Retinal pigment epithelial cell (primary cell): ENCODE results near the gene CDHR1.

Experiments used
- DNase-seq: peaks from one replicate; pipeline ENCODE4 v3.0.0-alpha.2; 2010; ENCODE audit warnings: low read depth
- H3K4me3 ChIP-seq: 2 replicates; pipeline ENCODE4 v1.5.1; 2011; ENCODE audit warnings: mild to moderate bottlenecking, low read length, control low read depth, moderate library complexity
- TF ChIP-seq, protein P1 (sequence below): conservative IDR thresholded peaks from 2 replicates; pipeline ENCODE4 v1.5.1; 2011; ENCODE audit warnings: low read depth, low read length, control low read depth, inconsistent platforms

Gene CDHR1

DNA sequence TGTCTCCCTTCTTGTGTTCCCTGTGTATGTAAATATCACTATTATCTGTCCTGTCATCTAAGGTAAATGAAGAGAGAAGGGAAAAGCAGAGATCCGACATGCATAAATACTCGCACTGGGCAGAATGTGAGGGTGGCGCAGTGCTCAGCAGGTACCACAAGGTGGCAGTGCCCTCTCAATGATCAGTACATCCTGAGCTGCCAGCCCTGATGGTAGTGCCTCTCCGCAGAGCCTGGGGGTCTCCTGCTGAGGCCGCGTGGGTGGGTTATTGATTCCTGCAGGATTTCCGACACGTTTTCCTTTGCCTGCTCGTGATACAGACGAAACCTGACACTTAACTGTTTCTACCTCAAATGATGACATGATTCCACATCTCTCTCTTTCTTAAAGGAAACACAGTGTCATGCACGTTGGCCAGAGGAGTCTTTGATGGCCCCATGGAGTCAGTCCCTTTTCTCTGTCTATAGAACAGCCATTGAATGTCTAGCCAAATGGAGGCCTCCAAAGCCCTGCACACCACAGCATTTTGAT lies 70.3 kb downstream of the CDHR1 start:
- TF ChIP-seq, protein P1, sequence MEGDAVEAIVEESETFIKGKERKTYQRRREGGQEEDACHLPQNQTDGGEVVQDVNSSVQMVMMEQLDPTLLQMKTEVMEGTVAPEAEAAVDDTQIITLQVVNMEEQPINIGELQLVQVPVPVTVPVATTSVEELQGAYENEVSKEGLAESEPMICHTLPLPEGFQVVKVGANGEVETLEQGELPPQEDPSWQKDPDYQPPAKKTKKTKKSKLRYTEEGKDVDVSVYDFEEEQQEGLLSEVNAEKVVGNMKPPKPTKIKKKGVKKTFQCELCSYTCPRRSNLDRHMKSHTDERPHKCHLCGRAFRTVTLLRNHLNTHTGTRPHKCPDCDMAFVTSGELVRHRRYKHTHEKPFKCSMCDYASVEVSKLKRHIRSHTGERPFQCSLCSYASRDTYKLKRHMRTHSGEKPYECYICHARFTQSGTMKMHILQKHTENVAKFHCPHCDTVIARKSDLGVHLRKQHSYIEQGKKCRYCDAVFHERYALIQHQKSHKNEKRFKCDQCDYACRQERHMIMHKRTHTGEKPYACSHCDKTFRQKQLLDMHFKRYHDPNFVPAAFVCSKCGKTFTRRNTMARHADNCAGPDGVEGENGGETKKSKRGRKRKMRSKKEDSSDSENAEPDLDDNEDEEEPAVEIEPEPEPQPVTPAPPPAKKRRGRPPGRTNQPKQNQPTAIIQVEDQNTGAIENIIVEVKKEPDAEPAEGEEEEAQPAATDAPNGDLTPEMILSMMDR, result peak; percentile 95
- no peak for DNase-seq

DNA sequence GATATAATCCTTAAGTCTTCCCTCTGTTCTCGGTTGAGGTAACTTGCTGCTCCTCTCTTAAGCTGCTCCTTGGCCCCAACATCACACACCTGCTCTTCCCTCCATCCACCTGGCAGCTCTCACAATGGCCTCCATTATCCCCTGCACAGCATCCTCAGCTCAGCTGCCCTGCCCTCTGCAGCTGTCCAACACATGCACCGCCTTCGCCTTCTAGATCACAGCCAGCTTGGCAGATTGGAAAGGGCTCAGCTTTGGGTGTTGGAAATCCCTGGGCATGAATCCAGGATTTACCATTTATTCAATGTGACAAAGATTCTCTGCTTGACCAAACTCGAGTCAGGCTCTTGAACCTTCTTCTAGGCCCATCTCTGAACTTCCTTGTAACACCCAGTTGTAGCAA lies 71.1 kb downstream of the CDHR1 start:
- TF ChIP-seq, protein P1, result no peak
- no peak overlapping the region for H3K4me3 ChIP-seq
- DNase-seq, result no peak

More for the DNA sequence above, 70.3 kb downstream of the CDHR1 start:
- no peak overlapping the region for H3K4me3 ChIP-seq

DNA sequence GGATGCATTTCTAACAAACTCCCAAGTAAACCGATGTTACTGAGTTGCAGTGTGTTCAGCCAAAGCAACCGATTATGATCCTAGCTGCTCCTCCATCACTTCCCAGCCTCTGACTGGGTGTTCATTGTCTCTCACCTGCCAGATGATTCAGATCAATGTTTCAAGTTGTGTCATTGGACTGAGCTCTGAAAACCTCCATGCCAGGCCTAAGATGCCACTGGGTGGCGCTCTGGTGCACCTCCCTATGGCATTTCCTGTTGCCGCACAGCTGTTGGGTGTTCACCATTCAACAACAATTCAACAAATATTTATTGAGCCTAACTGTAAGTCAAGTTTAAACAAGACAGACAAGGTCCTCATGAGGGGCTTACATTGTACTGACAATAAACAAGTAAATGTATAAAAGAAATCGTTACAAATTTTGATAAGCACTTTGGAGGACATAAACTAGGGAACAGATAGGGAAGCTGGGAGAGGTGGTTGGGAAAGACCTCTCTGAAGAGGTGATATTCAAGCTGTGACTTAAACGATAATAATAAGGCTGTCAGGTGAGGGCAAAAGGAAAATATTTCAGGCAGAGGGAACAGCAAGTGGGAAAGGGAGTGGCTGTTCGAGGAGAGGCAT lies 73.3 kb downstream of the CDHR1 start:
- no peak overlapping the region for H3K4me3 ChIP-seq
- TF ChIP-seq, protein P1, result peak; percentile 81
- no peak for DNase-seq

DNA sequence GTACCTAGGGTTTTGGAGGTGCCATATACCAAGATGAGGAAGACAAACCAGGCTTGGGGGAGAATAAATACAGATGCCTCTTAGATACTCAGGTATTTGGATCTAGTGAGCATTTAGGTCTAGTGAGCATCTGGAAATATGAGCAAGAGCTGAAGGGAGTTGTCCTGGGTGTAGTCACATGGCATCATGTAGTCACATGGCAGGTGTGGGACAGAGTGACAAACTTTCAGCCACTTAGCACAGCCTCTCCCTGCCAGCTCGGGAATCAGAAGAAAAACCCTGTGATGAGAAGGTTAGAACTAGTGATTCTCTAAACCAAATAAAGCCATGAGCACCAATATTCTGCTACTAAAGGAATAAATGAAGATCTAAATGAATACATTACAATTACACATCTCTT lies 74.8 kb downstream of the CDHR1 start:
- TF ChIP-seq, protein P1, result no peak
- DNase-seq, result no peak
- no peak overlapping the region for H3K4me3 ChIP-seq
